Measurements from ENCODE around the gene STRC. TPM values are rescaled to one million over a fixed set of nuclear protein-coding genes. Genes with fewer than 3 reads are reported as not detected.
A peak's percentile ranks its signal among the peaks of the same experiment; 100 is the strongest.
"Not testable (repeated sequence)": the region's sequence is repeated elsewhere in the genome, so short reads cannot be mapped to it uniquely, and the experiment has no call there.

STRC gene
- total RNA-seq, result under 1 TPM; 0.40 to 0.52 TPM

GRCh38 chr15:43618700-43619099 lies at the start of gene STRC:
STRC (minus strand) TSS chr15:43618800; CDS start chr15:43618722, 78 bp downstream.
- H3K27me3 Mint-ChIP-seq (ENCODE audit: low read depth); POLR2A ChIA-PET; H3K9me3 Mint-ChIP-seq (ENCODE audit: insufficient read depth); H3K4me3 Mint-ChIP-seq; H3K36me3 Mint-ChIP-seq (ENCODE audit: low read depth); DNase-seq; ATAC-seq; H3K27ac Mint-ChIP-seq; H3K4me1 Mint-ChIP-seq (ENCODE audit: low read depth); CTCF ChIA-PET: not testable (repeated sequence)

GRCh38 chr15:43666177-43666576 lies 47.6 kb upstream of the STRC start:
- H3K9me3 Mint-ChIP-seq (ENCODE audit: insufficient read depth); ATAC-seq; H3K27me3 Mint-ChIP-seq (ENCODE audit: low read depth); POLR2A ChIA-PET; H3K27ac Mint-ChIP-seq; CTCF ChIA-PET; H3K36me3 Mint-ChIP-seq (ENCODE audit: low read depth); H3K4me1 Mint-ChIP-seq (ENCODE audit: low read depth); DNase-seq; H3K4me3 Mint-ChIP-seq: not testable (repeated sequence)

GRCh38 chr15:43663333-43663732 lies 44.7 kb upstream of the STRC start:
- H3K27me3 Mint-ChIP-seq (ENCODE audit: low read depth); POLR2A ChIA-PET: not testable (repeated sequence)

GRCh38 chr15:43662293-43662692 lies 43.7 kb upstream of the STRC start:
- H3K4me3 Mint-ChIP-seq; CTCF ChIA-PET; ATAC-seq; H3K27ac Mint-ChIP-seq; DNase-seq; H3K4me1 Mint-ChIP-seq (ENCODE audit: low read depth); H3K36me3 Mint-ChIP-seq (ENCODE audit: low read depth); H3K9me3 Mint-ChIP-seq (ENCODE audit: insufficient read depth); H3K27me3 Mint-ChIP-seq (ENCODE audit: low read depth); POLR2A ChIA-PET: not testable (repeated sequence)

More at GRCh38 chr15:43663333-43663732, 44.7 kb upstream of the STRC start:
- H3K36me3 Mint-ChIP-seq (ENCODE audit: low read depth); H3K27ac Mint-ChIP-seq; CTCF ChIA-PET; H3K4me1 Mint-ChIP-seq (ENCODE audit: low read depth); ATAC-seq; DNase-seq; H3K9me3 Mint-ChIP-seq (ENCODE audit: insufficient read depth); H3K4me3 Mint-ChIP-seq: not testable (repeated sequence)

GRCh38 chr15:43659727-43660126 lies 41.1 kb upstream of the STRC start:
- POLR2A ChIA-PET, H3K4me3 Mint-ChIP-seq, CTCF ChIA-PET: not testable (repeated sequence)

GRCh38 chr15:43649430-43649926 lies 30.9 kb upstream of the STRC start:
- DNase-seq; ATAC-seq; CTCF ChIA-PET; H3K36me3 Mint-ChIP-seq (ENCODE audit: low read depth); H3K4me3 Mint-ChIP-seq; H3K9me3 Mint-ChIP-seq (ENCODE audit: insufficient read depth); H3K4me1 Mint-ChIP-seq (ENCODE audit: low read depth); H3K27ac Mint-ChIP-seq; POLR2A ChIA-PET; H3K27me3 Mint-ChIP-seq (ENCODE audit: low read depth): not testable (repeated sequence)

More at GRCh38 chr15:43659727-43660126, 41.1 kb upstream of the STRC start:
- H3K27me3 Mint-ChIP-seq (ENCODE audit: low read depth); H3K9me3 Mint-ChIP-seq (ENCODE audit: insufficient read depth); ATAC-seq; H3K36me3 Mint-ChIP-seq (ENCODE audit: low read depth); DNase-seq; H3K27ac Mint-ChIP-seq; H3K4me1 Mint-ChIP-seq (ENCODE audit: low read depth): not testable (repeated sequence)

GRCh38 chr15:43648649-43649429 lies 30.2 kb upstream of the STRC start, which contains the start of gene CATSPER2:
CATSPER2 (minus strand) TSS chr15:43648844; CDS start chr15:43648061, 783 bp downstream.
- no peak for DNase-seq
- no peak within 1 kb of the TSS for H3K4me3 Mint-ChIP-seq
- peaks cover 9% of the 10 kb centered on the region for H3K36me3 Mint-ChIP-seq (ENCODE audit: low read depth)
- no peak within 1 kb of the TSS for H3K27ac Mint-ChIP-seq
- ATAC-seq, result peak; percentile 44
- H3K27me3 Mint-ChIP-seq (ENCODE audit: low read depth), result no peaks in the 10 kb centered on the region
- H3K9me3 Mint-ChIP-seq (ENCODE audit: insufficient read depth), result no peaks in the 10 kb centered on the region
- ChIA-PET CTCF (no interaction called here), POLR2A (no interaction called here)
- no peaks in the 10 kb centered on the region for H3K4me1 Mint-ChIP-seq (ENCODE audit: low read depth)

GRCh38 chr15:43638464-43639204 lies 20.0 kb upstream of the STRC start:
- H3K36me3 Mint-ChIP-seq (ENCODE audit: low read depth); H3K4me1 Mint-ChIP-seq (ENCODE audit: low read depth); POLR2A ChIA-PET; H3K27me3 Mint-ChIP-seq (ENCODE audit: low read depth); H3K9me3 Mint-ChIP-seq (ENCODE audit: insufficient read depth); DNase-seq; H3K27ac Mint-ChIP-seq; CTCF ChIA-PET; H3K4me3 Mint-ChIP-seq: not testable (repeated sequence)
- peak; percentile 30 for ATAC-seq

- H3K27me3 Mint-ChIP-seq (ENCODE audit: low read depth); CTCF ChIA-PET; H3K9me3 Mint-ChIP-seq (ENCODE audit: insufficient read depth); ATAC-seq; H3K4me3 Mint-ChIP-seq; H3K27ac Mint-ChIP-seq; H3K4me1 Mint-ChIP-seq (ENCODE audit: low read depth); DNase-seq; H3K36me3 Mint-ChIP-seq (ENCODE audit: low read depth); POLR2A ChIA-PET: not testable (repeated sequence)
Measured at GRCh38 chr15:43626937-43627336, 8.3 kb upstream of the STRC start.

- Mint-ChIP-seq H3K36me3 (ENCODE audit: low read depth) (no peaks in the 10 kb centered on the region), H3K4me3 (no peak overlapping the region)
- CTCF ChIA-PET, result no interaction called here
Measured at GRCh38 chr15:43625106-43625505, 6.5 kb upstream of the STRC start.

GRCh38 chr15:43622068-43622799 lies 3.6 kb upstream of the STRC start:
- H3K27ac Mint-ChIP-seq; H3K36me3 Mint-ChIP-seq (ENCODE audit: low read depth); H3K4me1 Mint-ChIP-seq (ENCODE audit: low read depth); H3K9me3 Mint-ChIP-seq (ENCODE audit: insufficient read depth); ATAC-seq; H3K4me3 Mint-ChIP-seq; CTCF ChIA-PET; POLR2A ChIA-PET; H3K27me3 Mint-ChIP-seq (ENCODE audit: low read depth); DNase-seq: not testable (repeated sequence)

More at GRCh38 chr15:43625106-43625505, 6.5 kb upstream of the STRC start:
- H3K27me3 Mint-ChIP-seq (ENCODE audit: low read depth), result peaks cover 6% of the 10 kb centered on the region
- H3K27ac Mint-ChIP-seq, result no peak overlapping the region
- ATAC-seq (no peak), DNase-seq (no peak)
- POLR2A ChIA-PET, result no interaction called here
- no peaks in the 10 kb centered on the region for H3K9me3 Mint-ChIP-seq (ENCODE audit: insufficient read depth)
- no peaks in the 10 kb centered on the region for H3K4me1 Mint-ChIP-seq (ENCODE audit: low read depth)

- CTCF ChIA-PET; POLR2A ChIA-PET; H3K9me3 Mint-ChIP-seq (ENCODE audit: insufficient read depth); H3K4me1 Mint-ChIP-seq (ENCODE audit: low read depth); H3K4me3 Mint-ChIP-seq; H3K27me3 Mint-ChIP-seq (ENCODE audit: low read depth); H3K27ac Mint-ChIP-seq; ATAC-seq; H3K36me3 Mint-ChIP-seq (ENCODE audit: low read depth); DNase-seq: not testable (repeated sequence)
Measured at GRCh38 chr15:43617750-43618149, 850 bp downstream of the STRC start.
